C1 segment of cervical spinal cord (tissue), 14 donors: ENCODE data around the gene LMF1.

Experiments used
- DNase-seq, 14 donors: peaks; one replicate each; lab custom pipeline; 2025; lab: John Stamatoyannopoulos, UW

LMF1 gene

DNA sequence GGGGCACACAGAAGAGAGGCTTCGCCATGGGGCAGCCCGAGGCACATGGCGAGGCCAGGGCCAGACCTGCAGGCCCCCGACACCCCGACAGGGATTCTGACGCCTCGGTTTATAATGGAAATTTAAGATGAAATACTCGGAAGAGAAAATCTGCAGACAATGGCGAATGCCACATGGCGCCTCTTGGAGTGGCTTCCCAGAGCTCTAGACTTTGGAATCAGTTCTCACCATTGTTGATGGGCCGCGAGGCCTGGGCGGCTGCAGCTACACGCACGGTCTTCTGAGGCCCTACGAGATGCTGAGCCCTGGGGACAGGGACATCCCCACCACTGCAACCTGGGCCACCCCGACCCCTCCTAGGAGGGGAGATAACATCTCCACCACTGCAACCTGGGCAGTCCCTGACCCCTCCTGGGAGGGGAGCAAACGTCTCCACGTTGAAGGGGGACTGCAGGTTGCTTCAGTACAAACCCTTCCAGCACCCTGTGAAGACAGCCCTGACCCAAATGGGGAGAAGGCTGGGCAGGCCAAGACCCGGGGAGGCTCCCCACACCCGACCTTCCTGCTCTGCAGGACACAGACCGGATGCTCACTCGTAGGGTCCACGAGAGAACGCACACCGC lies 56.9 kb downstream of the LMF1 start:
- no peak for DNase-seq

DNA sequence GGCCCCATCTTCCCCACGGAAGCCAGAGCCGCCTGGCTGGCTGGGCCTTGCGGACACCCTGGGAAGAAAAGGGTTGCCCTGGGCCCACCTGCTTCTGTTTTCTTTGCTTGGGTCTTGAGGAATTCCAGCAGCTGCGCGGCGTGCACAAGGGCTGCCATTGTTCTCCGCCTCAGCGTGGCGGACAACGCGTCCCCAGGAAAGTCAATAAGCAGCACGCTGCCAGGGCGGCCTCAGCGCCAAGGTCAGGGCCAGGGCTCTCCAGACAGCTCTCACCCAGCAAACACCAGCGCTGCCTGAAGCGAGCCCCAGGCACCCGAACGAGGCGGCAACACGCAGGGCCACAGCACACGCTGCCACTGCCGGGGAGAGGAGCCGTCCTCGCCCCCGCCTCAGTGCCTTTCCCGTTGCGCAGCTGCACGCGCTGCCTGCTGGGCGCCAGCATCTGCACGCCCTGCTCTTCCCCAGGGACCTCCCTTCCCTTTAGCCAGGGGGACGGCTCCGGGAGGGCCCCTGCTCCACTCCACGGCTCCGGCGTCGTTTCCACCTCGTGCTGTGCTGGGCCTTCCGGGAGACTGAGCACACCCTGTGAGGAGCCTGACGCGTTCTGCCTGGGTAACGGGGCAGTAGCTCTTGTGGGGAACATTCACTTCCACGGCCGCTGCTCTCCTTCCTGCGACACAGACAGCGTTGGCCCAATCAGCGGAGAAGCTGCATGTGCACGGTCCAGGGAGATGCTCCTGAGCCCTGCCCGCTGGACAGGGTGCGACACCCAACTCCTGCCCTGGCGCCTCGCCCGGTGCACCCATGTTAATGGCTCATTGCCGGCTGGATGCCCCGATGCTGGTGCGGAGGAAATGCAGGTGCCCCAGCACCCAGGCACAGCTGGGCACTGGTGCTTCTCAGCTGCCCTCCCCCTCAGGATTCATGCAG lies 57.8 kb downstream of the LMF1 start:
- peak in 13 of 14 donors; percentile 34 to 87 (median 73) for DNase-seq

DNA sequence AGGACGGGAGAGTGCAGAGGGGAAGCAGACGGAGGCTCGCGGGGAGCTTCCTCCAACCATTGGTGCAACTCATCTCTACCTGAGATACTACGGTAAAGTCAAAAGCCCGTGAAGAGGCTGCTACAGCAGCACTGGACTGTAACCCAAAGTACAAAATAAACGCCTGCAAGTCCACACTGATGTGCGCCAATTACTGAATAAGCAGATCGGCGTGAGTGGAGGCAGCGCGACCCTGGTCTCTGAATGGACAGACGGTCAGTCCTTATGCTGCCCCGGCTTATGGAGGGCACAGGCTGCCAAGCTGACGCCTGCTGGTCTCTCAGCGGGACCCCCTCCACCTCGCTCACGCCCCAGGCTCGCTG lies 58.5 kb downstream of the LMF1 start:
- peak in 2 of 14 donors; percentile 73 to 85 for DNase-seq

DNA sequence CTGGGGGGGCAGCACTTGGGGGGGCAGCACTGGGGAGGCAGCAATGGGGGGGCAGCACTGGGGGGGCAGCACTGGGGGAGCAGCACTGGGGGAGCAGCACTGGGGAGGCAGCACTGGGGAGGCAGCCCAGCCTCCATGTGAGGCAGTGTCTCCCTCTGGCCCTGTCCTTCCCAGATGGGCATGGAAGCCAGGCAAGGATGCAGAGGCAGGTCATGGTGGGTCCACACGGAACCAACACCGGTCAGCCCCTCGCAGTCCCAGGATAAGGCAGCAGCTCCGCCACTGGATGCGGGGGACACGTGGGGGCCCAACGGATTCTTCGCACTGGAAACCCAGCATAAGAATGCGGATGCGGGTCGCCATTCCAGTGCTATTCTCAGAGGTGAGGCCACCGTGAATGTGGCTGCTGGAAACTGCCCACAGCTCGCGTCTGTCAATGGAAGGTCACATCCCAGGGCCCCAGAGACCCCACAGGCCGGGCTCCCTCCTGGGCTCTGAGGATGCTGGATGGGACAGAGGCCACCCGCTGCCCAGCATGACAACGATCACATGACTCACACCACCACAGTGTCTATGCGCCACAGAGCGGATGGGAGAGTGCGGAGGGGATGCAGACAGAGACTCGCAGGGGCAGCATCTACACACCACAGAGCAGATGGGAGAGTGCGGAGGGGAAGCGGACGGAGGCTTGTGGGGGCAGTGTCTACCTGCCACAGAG lies 59.0 kb downstream of the LMF1 start:
- DNase-seq = peak in 3 of 14 donors; percentile 41 to 48 (median 47)

DNA sequence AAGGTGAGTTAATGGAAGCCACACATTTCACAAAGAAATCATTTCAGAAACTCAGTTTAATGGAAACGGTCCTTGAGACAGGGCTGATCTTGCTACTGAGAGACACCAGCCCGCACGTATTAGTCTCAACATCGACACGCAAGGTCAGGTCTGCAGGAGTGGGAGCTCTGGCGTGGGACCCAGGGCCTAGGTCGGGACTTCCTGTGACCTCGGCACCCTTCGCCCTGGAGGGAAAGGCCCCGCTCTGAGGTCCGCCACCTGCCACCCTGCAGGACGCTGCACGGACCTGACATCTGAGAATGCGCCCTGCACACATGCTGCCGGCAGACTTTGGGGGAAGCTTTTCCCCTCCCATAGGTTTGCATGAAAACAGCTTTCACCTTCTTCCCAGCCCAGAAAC lies 59.7 kb downstream of the LMF1 start:
- DNase-seq = no peak

DNA sequence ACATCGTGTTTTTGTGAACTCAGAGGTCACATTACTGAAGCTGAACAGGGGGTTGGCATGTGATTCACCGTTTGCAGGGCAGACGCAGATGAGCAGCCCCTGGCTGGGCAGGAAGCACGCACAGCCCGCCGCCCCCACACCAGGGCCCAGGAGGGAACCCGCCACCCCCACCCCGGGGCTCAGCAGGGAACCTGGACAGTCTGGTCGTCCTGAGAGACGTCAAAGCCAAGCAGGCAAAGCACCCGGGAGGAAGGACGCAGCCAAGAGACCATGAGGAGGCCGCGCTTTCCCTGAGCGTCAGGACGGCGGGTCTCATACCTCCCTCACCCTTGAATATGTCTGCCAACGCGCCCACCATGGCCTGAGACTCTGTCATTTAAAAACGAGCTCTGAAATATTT lies 60.6 kb downstream of the LMF1 start:
- DNase-seq = no peak

DNA sequence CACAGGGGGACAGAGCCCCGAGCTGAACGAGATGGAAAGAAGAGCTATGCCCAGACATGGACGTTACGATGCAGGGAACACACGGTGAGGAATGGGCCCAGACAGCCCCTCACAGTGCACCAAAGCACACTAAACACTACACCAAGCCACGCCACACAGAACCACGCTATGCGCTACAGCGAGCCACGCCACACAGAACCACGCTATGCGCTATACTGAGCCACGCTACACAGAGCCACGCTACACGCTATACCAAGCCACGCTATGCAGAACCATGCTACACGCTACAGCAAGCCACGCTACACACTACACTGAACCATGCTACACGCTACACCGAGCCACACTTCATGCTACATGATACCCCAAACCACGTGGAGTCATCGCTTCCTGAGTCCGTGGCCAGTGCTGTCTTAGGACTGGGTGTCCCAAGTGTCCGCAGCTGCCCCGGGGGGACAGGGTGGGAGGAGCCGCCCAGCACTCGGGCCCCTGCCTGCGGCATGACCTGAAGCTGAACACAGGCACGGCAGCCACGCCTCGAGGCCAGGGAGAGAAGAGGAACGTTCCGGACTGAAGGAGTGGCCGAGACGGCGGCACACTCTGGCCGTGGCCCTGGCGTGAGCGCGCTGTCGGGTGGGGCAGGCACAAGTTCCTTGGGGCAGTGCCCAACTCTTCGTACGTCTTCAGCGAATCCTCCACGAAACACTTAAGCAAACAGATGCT lies 61.3 kb downstream of the LMF1 start:
- no peak for DNase-seq

DNA sequence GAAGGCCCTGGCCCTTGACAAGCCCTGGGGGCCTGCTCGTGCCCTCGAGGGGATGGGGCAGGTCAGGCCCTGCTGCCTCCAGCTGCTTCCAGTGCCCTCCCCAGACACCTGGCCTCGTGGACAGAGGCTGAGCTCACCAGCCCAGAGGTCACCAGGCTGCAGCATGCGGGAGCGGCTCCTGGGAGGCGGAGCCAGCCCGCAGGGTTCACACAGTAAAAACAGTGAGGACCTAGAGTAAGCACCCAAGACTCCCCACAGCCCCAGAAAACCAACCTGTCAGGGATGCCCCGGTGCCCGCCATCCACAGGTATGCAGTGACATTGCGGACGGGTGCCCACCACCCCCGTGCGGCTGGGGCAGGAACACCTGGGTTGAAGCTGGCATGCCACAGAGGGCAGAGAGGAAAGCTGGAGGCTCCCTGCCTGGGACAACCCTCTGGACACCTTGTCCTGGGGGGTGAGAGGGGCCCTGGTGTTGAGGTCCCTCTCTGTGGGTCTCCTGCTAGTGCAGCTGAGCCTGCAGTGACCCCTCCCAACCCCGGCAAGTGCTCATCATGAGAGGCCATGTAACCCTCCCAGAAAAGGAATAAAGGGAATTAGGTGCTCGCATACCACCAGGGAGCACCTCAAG lies 62.1 kb downstream of the LMF1 start:
- no peak for DNase-seq

DNA sequence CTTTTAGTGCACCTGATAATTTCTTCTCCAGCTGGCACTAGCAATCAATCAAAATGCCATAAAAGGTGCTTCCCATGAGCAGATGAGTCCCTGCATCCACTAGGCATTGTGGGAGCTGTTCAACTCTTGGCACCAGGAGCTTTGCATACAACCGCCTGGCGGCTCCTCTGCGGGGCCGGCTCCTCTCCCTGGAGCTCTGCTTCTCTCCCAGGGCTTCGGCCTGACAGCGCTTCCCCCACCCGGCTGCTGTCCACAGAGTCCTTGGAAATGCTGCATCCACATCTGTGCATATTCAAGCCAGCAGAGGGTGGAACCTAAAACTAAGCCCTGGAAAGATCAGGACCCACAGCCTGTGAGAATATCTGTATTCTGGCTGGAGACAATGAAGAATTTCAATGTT lies 62.9 kb downstream of the LMF1 start:
- peak in 2 of 14 donors; percentile 17 to 20 for DNase-seq

DNA sequence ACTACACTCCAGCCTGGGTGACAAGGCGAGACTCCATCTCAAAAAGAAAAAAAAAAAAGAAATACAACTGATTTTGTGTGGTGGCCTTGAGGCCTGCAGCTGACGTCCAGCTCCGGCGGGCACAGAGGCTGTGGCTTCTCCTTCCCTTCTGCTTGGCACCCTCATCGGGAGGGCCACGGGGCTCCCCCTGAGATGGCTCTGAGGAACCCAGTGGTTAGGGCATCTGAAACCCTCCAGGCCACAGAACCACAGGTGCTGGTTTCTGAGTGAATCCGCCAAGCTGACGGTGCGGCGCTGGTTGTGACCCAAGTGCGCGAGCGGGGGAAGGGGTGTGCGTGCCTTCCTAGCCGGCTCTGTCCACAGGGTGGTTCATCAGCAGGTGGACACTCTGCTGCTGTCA lies 63.4 kb downstream of the LMF1 start:
- DNase-seq = no peak

DNA sequence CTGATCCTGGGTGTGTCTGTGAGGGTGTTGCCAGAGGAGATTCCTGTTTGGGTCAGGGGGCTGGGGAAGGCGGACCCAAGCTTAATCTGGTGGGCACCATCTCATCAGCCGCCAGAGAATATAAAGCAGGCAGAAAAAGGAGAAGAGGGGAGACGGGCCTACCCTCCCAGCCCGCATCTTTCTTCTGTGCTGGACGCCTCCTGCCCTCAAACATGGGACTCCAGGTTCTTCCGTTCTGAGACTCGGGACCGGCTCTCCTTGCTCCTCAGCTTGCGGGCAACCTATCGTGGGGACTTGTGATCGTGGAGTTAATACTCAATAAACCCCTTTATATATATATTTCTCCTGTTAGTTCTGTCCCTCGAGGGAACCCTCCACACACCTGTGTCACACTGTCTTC lies 64.5 kb downstream of the LMF1 start:
- no peak for DNase-seq

DNA sequence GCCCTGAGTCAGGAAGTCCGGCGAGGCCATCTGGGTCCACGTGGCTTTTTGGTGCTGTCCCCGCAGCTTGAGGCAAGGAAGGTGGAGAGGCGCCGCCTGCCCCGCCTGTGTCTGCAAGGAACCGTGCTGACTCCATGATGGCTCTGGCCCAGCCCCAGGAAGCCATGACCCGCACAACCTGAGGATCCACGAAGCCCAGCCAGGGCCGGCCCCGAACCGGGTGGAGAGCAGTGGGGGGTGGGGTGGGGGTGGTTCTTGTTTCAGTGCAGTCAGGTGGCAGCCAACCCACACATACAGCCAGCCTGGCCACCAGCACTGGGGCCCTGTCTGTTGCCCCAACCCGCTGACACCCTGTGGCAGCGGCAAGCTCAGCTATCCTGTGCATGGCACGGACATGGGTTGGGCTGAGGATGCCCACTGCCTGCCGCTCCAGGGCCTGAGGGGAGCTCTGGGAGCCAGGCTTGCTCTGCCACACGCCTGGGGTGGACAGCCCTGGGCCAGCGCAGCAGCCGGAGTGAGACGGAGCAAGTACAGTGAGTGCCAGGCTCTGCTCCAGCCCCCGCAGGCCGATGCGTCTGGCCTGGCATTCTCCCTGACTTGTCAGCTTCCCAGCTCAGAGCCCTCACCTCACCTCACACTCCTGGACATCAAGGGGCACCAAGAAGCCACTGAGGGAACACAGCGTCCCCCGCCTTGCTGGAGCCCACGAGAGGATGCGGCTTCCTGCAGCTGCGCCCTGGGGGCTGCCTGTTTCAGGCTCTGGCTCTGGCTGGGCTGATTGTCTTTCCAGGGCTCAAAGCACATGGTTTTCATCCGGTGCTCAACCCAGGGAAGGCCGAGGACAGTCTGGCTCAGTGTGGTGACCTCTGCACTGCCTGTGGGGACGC lies 68.8 kb downstream of the LMF1 start:
- DNase-seq = peak in 10 of 14 donors; percentile 18 to 82 (median 35)

DNA sequence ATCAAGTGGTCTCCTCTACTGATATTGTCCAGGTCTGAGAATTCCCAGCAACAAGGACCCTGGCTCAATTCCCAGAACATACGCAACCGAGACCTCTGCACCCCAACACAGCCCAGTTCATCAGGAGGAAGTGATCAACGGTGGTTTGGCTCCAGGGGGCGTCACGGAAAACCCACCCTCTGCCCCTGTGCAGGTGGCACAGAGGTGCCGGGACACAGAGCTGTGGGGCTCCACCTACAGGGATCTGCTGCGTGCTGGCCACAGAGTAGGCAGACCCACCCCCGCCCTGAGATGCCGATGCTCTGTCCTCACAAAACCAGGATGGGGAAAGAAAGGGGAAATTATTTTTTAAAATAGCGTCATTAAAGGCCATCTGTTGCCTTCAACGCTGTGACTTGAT lies 69.6 kb downstream of the LMF1 start:
- no peak for DNase-seq

DNA sequence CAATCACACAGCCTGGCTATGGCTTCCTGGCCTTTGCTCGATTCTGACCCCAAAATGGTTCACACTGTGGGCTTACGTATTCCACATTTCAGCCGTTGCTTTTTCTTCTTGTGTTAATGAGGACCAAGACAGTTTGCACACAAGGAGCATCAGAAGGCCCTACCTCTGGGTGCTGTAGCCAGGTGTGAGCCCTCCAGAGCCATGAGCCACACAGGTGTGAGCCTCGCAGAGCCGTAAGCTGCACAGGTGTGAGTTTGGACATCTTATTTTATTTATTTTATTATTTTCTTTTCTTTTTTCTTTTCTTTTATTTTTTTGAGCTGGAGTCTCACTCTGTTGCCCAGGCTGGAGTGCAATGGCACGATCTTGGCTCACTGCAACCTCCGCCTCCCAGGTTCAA lies 70.6 kb downstream of the LMF1 start:
- no peak for DNase-seq

DNA sequence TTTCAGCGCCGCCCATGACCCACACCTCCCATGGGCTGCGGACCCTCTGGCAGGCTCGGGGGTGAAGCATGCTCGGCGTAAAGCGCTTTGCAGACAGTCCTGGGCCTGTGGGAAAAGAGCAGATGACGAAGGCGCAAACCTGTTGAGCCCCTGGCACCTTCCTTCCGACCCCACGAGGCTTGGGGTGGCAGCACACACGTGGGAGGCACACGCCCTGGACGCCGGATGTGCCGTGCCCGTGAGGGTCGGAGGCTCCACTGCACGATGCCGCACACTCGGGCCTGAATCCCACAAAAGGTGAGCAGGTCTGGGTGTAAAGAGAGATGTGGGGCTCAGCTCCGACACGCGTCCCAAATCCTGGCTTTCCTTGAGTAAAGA lies 71.1 kb downstream of the LMF1 start:
- DNase-seq = no peak

DNA sequence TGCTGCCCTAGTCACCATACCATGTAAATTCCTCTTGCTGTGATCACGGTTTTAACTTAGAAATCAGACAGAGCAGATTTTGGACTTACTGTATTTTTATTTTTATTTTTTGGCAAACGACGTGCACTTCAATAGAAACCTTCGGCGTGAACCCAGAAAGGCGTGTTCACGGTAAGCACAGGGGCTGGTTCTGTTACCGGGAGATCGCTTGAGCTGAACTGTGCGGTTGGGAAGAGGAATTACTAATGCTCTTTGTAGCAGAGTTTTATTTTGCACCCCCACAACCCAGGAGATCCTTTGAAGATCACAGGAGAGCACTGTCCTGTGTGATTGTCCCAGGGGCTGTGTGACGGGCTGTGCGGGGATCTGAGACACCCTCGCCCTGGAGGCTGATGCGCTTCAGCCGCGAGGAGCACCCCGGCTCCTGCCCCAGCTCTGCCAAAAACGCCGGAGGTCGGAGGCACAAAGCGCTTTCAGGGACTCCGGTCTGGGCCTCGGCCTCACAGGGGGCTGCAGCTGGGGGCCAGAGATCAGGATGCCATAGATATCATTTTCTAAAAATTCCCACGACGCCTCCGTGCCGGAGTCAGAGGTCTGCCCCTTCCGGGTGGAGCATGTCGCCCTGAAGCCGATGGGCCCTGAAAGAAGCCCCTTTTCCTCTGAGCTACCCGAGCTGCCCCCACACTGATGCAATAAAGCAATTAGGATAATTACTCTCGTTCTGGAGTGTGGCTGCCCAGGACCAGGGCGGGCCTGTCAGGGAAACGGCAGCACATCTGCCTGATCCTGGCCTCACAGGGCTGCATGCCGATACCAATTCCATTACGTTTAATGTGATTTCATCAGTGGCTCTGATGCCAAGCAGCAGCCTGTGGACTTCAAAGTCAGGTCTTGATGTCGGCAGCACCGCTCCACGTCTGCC lies 71.8 kb downstream of the LMF1 start:
- DNase-seq = no peak

DNA sequence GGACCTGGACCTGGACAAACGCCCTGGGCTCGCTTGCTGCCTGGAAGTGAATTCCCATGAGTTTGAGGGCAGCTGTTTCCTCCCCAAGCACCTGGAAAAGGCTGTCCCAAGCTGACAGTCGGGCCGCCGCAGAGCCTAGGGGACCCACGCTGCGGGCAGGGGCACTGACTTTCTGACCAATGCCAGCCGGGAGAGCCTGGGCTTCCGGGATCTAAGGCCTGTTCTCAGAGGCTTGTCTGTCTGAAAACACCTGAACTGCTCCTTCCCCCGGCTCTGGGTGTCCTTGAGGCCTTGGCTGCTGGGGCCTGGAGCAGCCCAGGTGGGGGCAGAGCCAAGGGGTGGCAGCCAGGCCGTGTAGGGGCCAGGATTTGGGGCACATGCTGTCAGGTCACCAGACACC lies 72.6 kb downstream of the LMF1 start:
- no peak for DNase-seq

DNA sequence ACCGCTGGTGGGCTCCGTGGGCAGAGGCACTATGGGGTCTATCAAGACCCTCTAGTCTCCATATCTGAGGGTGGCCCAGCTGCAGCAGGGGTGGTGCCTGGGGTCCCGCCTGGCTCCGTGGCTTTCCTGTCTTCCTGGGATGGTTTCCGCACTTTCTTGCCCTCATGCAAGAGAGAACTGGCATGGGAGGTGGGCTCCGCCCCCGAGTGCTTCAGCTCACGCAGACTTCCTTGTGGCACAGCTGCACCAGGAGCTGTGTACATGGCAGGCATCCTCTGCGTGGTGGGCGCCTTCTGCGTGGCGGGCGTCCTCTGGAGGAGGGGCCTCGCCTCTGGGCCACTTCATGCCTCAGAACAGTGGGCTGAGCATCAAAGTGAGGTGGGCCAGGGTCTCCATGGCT lies 73.1 kb downstream of the LMF1 start:
- no peak for DNase-seq

DNA sequence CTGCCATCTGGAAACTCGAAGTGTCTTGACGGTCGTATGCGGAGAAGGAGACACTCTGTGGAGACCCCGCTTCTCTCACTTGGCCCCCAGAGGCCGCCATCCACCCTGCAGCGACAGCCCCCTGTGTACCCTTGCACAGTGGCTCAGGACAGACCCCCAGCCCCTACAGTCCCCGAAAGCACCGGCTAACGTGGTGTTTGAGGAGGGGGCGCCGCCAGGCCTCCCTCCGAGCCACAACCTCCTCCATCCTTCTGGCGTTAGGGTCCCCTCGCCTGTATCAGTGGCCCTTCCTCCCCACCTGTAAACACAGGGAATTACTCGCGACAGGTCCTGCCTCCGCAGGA lies 73.6 kb downstream of the LMF1 start:
- DNase-seq = no peak
